ENCODE results near the gene OR10AD1.
A peak's percentile ranks its signal among the peaks of the same experiment; 100 is the strongest.
"Not testable (repeated sequence)": the region's sequence is repeated elsewhere in the genome, so short reads cannot be mapped to it uniquely, and the experiment has no call there.

The OR10AD1 gene

GRCh38 chr12:48219631-48220030 is 16.5 kb upstream of the OR10AD1 start:
- TF ChIP-seq EZH2 (IDR thresholded peaks at IDR 0.05) (no peak), POLR2AphosphoS5 (IDR thresholded peaks at IDR 0.05; ENCODE audit: borderline replicate concordance, low read depth, low read length) (no peak), FOXP2 (optimal IDR thresholded peaks at IDR 0.05; ENCODE audit: control extremely low read depth, extremely low read length, insufficient read depth) (no peak)
- H3K36me3 ChIP-seq (ENCODE audit: insufficient read depth, low read length) = no peaks in the 10 kb centered on the region
- no peak overlapping the region for H3K9ac ChIP-seq (ENCODE audit: insufficient read length)
- peak overlapping the region; percentile 12; the same call in 1 of the 2 replicates for H3K27ac ChIP-seq
- no peak overlapping the region for H3K4me3 ChIP-seq
- DNase-seq (ENCODE audit: low read depth, low spot score) = no peak
- H3K9me3 ChIP-seq (ENCODE audit: low read depth, low read length) = no peaks in the 10 kb centered on the region

- Histone ChIP-seq H3K9me3 (ENCODE audit: low read depth, low read length) (no peaks in the 10 kb centered on the region), H3K4me3 (no peak overlapping the region), H3K9ac (ENCODE audit: insufficient read length) (no peak overlapping the region), H3K27ac (no peak overlapping the region), H3K36me3 (ENCODE audit: insufficient read depth, low read length) (no peaks in the 10 kb centered on the region)
- TF ChIP-seq EZH2 (IDR thresholded peaks at IDR 0.05) (no peak), POLR2AphosphoS5 (IDR thresholded peaks at IDR 0.05; ENCODE audit: borderline replicate concordance, low read depth, low read length) (no peak), FOXP2 (optimal IDR thresholded peaks at IDR 0.05; ENCODE audit: control extremely low read depth, extremely low read length, insufficient read depth) (no peak)
- no peak for DNase-seq (ENCODE audit: low read depth, low spot score)
Measured at GRCh38 chr12:48216785-48217184, 13.7 kb upstream of the OR10AD1 start.

- not testable (repeated sequence) for H3K9ac ChIP-seq (ENCODE audit: insufficient read length); H3K36me3 ChIP-seq (ENCODE audit: insufficient read depth, low read length); H3K27ac ChIP-seq; H3K9me3 ChIP-seq (ENCODE audit: low read depth, low read length); H3K4me3 ChIP-seq; DNase-seq (ENCODE audit: low read depth, low spot score)
Measured at GRCh38 chr12:48209495-48209894, 6.4 kb upstream of the OR10AD1 start.

- Histone ChIP-seq H3K36me3 (ENCODE audit: insufficient read depth, low read length) (no peaks in the 10 kb centered on the region), H3K9ac (ENCODE audit: insufficient read length) (no peak overlapping the region), H3K9me3 (ENCODE audit: low read depth, low read length) (no peaks in the 10 kb centered on the region), H3K27ac (no peak overlapping the region), H3K4me3 (no peak overlapping the region)
- TF ChIP-seq FOXP2 (optimal IDR thresholded peaks at IDR 0.05; ENCODE audit: control extremely low read depth, extremely low read length, insufficient read depth) = no peak
- no peak for TF ChIP-seq EZH2 (IDR thresholded peaks at IDR 0.05)
- no peak for TF ChIP-seq POLR2AphosphoS5 (IDR thresholded peaks at IDR 0.05; ENCODE audit: borderline replicate concordance, low read depth, low read length)
- DNase-seq (ENCODE audit: low read depth, low spot score) = no peak
Measured at GRCh38 chr12:48202766-48203165, 326 bp downstream of the OR10AD1 start.

DNA sequence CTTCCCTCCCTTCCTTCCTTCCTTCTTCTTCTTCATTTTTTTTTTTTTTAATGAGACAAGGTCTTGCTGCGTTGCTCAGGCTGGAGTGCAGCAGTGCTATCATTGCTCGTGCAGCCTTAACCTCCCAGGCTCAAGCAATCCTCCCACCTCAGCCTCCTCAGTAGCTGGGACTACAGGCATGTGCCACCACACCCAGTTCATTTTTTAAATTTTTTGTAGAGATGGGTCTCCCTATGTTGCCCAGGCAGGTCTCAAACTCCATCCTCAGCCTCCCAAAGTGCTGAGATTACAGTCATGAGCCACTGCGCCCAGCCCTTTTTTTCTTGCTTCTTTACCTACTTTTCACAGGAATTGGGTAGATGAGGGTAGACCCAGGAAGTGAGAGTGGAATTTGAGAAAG is 1.6 kb downstream of the OR10AD1 start:
- Histone ChIP-seq H3K9me3 (ENCODE audit: low read depth, low read length) (no peaks in the 10 kb centered on the region), H3K36me3 (ENCODE audit: insufficient read depth, low read length) (no peaks in the 10 kb centered on the region), H3K9ac (ENCODE audit: insufficient read length) (no peak overlapping the region), H3K4me3 (no peak overlapping the region), H3K27ac (no peak overlapping the region)
- TF ChIP-seq EZH2 (IDR thresholded peaks at IDR 0.05) (no peak), POLR2AphosphoS5 (IDR thresholded peaks at IDR 0.05; ENCODE audit: borderline replicate concordance, low read depth, low read length) (no peak), FOXP2 (optimal IDR thresholded peaks at IDR 0.05; ENCODE audit: control extremely low read depth, extremely low read length, insufficient read depth) (no peak)
- no peak for DNase-seq (ENCODE audit: low read depth, low spot score)

DNA sequence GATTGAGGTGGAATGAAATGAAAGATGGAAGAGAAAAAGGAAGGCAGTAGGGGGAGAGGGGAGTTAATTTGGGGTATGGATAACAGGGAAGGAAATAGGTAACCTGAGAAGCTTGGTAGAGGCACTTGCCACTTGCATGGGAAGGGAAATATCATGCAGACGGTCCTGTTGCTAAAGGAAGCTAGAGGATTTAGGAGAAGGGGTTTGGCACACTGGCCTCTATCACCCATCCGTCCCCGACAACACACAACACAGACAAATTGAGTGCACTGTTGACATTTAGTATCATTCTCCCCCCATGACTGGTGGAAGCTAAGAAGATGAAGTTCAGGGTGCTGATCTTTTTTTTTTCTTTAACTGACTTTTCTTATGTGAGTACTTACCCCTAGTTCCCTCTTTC is 2.0 kb downstream of the OR10AD1 start:
- no peak for TF ChIP-seq EZH2 (IDR thresholded peaks at IDR 0.05)
- no peak for TF ChIP-seq POLR2AphosphoS5 (IDR thresholded peaks at IDR 0.05; ENCODE audit: borderline replicate concordance, low read depth, low read length)
- no peak for TF ChIP-seq FOXP2 (optimal IDR thresholded peaks at IDR 0.05; ENCODE audit: control extremely low read depth, extremely low read length, insufficient read depth)
- no peak for DNase-seq (ENCODE audit: low read depth, low spot score)
- H3K9me3 ChIP-seq (ENCODE audit: low read depth, low read length) = no peaks in the 10 kb centered on the region
- no peaks in the 10 kb centered on the region for H3K36me3 ChIP-seq (ENCODE audit: insufficient read depth, low read length)
- H3K4me3 ChIP-seq = no peak overlapping the region
- H3K27ac ChIP-seq = no peak overlapping the region
- H3K9ac ChIP-seq (ENCODE audit: insufficient read length) = no peak overlapping the region

- peak overlapping the region; percentile 49 for H3K9ac ChIP-seq (ENCODE audit: insufficient read length)
- DNase-seq (ENCODE audit: low read depth, low spot score) = no peak
Measured at GRCh38 chr12:48199774-48200221, 3.3 kb downstream of the OR10AD1 start.

DNA sequence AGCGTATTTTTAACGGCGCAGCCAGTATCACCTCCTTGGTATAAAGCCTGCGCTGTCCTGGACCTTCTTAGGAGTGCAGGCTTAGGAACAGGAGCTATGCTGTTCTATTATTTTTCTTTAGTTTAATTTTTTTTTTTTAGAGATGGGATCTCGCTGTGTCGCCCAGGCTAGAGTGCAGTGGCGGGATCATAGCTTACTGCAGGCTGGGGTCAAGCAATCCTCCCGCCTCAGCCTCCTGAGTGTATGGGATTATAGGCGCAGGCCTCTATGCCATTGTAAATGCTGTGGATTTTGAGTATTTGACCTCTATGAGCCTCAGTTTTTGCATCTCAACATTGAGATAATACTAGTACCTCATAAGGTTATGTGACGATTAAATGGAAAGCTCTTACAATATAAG is 4.1 kb downstream of the OR10AD1 start:
- H3K9me3 ChIP-seq (ENCODE audit: low read depth, low read length) = no peaks in the 10 kb centered on the region
- no peak overlapping the region for H3K9ac ChIP-seq (ENCODE audit: insufficient read length)
- peak overlapping the region; percentile 78 for H3K27ac ChIP-seq
- TF ChIP-seq EZH2 (IDR thresholded peaks at IDR 0.05) (no peak), POLR2AphosphoS5 (IDR thresholded peaks at IDR 0.05; ENCODE audit: borderline replicate concordance, low read depth, low read length) (no peak), FOXP2 (optimal IDR thresholded peaks at IDR 0.05; ENCODE audit: control extremely low read depth, extremely low read length, insufficient read depth) (no peak)
- H3K36me3 ChIP-seq (ENCODE audit: insufficient read depth, low read length) = no peaks in the 10 kb centered on the region
- no peak for DNase-seq (ENCODE audit: low read depth, low spot score)
- no peak overlapping the region for H3K4me3 ChIP-seq

More at GRCh38 chr12:48199774-48200221, 3.3 kb downstream of the OR10AD1 start:
- H3K36me3 ChIP-seq (ENCODE audit: insufficient read depth, low read length) = no peaks in the 10 kb centered on the region
- peak overlapping the region; percentile 7; the same call in 1 of the 2 replicates for H3K4me3 ChIP-seq
- H3K9me3 ChIP-seq (ENCODE audit: low read depth, low read length) = no peaks in the 10 kb centered on the region
- TF ChIP-seq POLR2AphosphoS5 (IDR thresholded peaks at IDR 0.05; ENCODE audit: borderline replicate concordance, low read depth, low read length) (no peak), FOXP2 (optimal IDR thresholded peaks at IDR 0.05; ENCODE audit: control extremely low read depth, extremely low read length, insufficient read depth) (no peak), EZH2 (IDR thresholded peaks at IDR 0.05) (no peak)
- H3K27ac ChIP-seq = peak overlapping the region; percentile 78

DNA sequence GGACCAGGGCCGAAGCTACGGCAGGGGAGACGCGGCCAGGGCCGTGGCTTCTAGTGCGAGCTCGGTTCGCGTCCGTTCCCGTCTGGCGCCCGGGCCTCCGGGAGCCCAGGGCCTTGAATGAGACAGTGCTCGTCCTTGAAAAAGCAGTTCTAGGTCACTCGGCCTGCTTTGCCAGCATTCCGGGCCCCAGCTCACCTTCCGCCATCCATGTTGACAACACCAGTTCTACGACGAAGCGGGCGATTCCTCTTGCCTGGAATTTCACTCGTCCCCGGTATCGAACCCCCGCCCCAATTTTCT is 4.5 kb downstream of the OR10AD1 start:
- Histone ChIP-seq H3K9ac (ENCODE audit: insufficient read length) (no peak overlapping the region), H3K9me3 (ENCODE audit: low read depth, low read length) (no peaks in the 10 kb centered on the region), H3K27ac (no peak overlapping the region), H3K4me3 (no peak overlapping the region), H3K36me3 (ENCODE audit: insufficient read depth, low read length) (no peaks in the 10 kb centered on the region)
- no peak for DNase-seq (ENCODE audit: low read depth, low spot score)
- no peak for TF ChIP-seq POLR2AphosphoS5 (IDR thresholded peaks at IDR 0.05; ENCODE audit: borderline replicate concordance, low read depth, low read length)
- no peak for TF ChIP-seq EZH2 (IDR thresholded peaks at IDR 0.05)

All from SK-N-MC (cell line).